Liver (tissue), 9 donors: ENCODE results near the gene WFDC6. TPM values are rescaled to one million over a fixed set of nuclear protein-coding genes. Genes with fewer than 3 reads are reported as not detected.

Experiments
- DNase-seq: peaks from one replicate; pipeline ENCODE4 v3.0.0-alpha.2; 2017; ENCODE audit warnings: low spot score
- H3K27ac ChIP-seq, 2 donors: one replicate each; pipeline ENCODE4 v1.7.0; 2013; ENCODE audit warnings: inconsistent platforms in 2 of 2, low read length in 2 of 2, control low read depth in 1 of 2, low read depth in 1 of 2, mild to moderate bottlenecking in 1 of 2
- H3K27me3 ChIP-seq, 4 donors: one replicate each; pipeline versions ENCODE4 v1.6.1 to v1.7.0; 2013; ENCODE audit warnings: low read length in 3 of 4, inconsistent platforms in 1 of 4, mild to moderate bottlenecking in 1 of 4, moderate library complexity in 1 of 4; ENCODE audit not compliant: control insufficient read depth in 4 of 4, insufficient read depth in 4 of 4
- H3K36me3 ChIP-seq, 4 donors: one replicate each; pipeline versions ENCODE4 v1.6.1 to v1.7.0; 2013; ENCODE audit warnings: low read length in 3 of 4, mild to moderate bottlenecking in 3 of 4, low read depth in 1 of 4, moderate library complexity in 1 of 4; ENCODE audit not compliant: control insufficient read depth in 4 of 4, insufficient read depth in 3 of 4
- H3K4me1 ChIP-seq, 4 donors: one replicate each; pipeline versions ENCODE4 v1.6.1 to v1.7.0; 2013; ENCODE audit warnings: low read length in 3 of 4, mild to moderate bottlenecking in 3 of 4, moderate library complexity in 1 of 4; ENCODE audit not compliant: control insufficient read depth in 4 of 4, insufficient read depth in 4 of 4
- H3K4me3 ChIP-seq, 3 donors: one replicate each; pipeline versions ENCODE4 v1.6.1 to v1.7.0; 2013; ENCODE audit warnings: low read length in 3 of 3, control low read depth in 1 of 3, low read depth in 1 of 3, mild to moderate bottlenecking in 1 of 3
- H3K9ac ChIP-seq, 2 donors: one replicate each; pipeline ENCODE4 v1.7.0; 2013; ENCODE audit warnings: low read length in 2 of 2, mild to moderate bottlenecking in 2 of 2, moderate library complexity in 2 of 2, control low read depth in 1 of 2, low read depth in 1 of 2
- H3K9me3 ChIP-seq, 4 donors: one replicate each; pipeline versions ENCODE4 v1.6.1 to v1.7.0; 2013; ENCODE audit warnings: low read length in 3 of 4; ENCODE audit not compliant: control insufficient read depth in 4 of 4
- EGR1 ChIP-seq, 2 donors: IDR thresholded peaks; 2 replicates each; pipeline ENCODE4 v1.6.1; 2016 to 2018; ENCODE audit warnings: antibody characterized with exemption in 2 of 2, low read depth in 2 of 2
- FOXA1 ChIP-seq: IDR thresholded peaks from 2 replicates; pipeline ENCODE4 v1.6.1; 2016; ENCODE audit warnings: antibody characterized with exemption
- HNF4A ChIP-seq, 2 donors: conservative IDR thresholded peaks; 2 replicates each; pipeline ENCODE4 v1.6.1; 2016; ENCODE audit warnings: antibody characterized with exemption in 2 of 2, mild to moderate bottlenecking in 2 of 2
- HNF4G ChIP-seq: IDR thresholded peaks from 2 replicates; pipeline ENCODE4 v1.6.1; 2016; ENCODE audit warnings: antibody characterized with exemption
- JUND ChIP-seq, 2 donors: IDR thresholded peaks; 2 replicates each; pipeline ENCODE4 v1.6.1; 2016; ENCODE audit warnings: antibody characterized with exemption in 2 of 2
- MAX ChIP-seq: IDR thresholded peaks from 2 replicates; pipeline ENCODE4 v1.6.1; 2016; ENCODE audit warnings: antibody characterized with exemption
- REST ChIP-seq: IDR thresholded peaks from 2 replicates; pipeline ENCODE4 v1.6.1; 2016; ENCODE audit warnings: antibody characterized with exemption, mild to moderate bottlenecking
- RXRA ChIP-seq, 2 donors: IDR thresholded peaks; 2 replicates each; pipeline ENCODE4 v1.6.1; 2017 to 2018; ENCODE audit warnings: antibody characterized with exemption in 2 of 2, mild to moderate bottlenecking in 1 of 2
- SP1 ChIP-seq: IDR thresholded peaks from 2 replicates; pipeline ENCODE4 v1.6.1; 2018; ENCODE audit warnings: antibody characterized with exemption, mild to moderate bottlenecking
- TAF1 ChIP-seq: conservative IDR thresholded peaks from 2 replicates; pipeline ENCODE4 v1.6.1; 2016; ENCODE audit warnings: antibody characterized with exemption, mild to moderate bottlenecking
- YY1 ChIP-seq: IDR thresholded peaks from 2 replicates; pipeline ENCODE4 v1.6.1; 2016; ENCODE audit warnings: antibody characterized with exemption, mild to moderate bottlenecking
- WGBS: extraction: QIAGEN DNeasy Blood & Tissue Kit; methylation state at CpG from one replicate; pipeline ENCODE4 v1.1.7; 2013; 5-methylcytosine and 5-hydroxymethylcytosine counted together
- polyA plus RNA-seq, 2 donors: library from polyadenylated mRNA; stranded (reverse) in 1 of 2; unstranded in 1 of 2; fragments of 200-250 nt in 1 of 2; fragments of >200 nt in 1 of 2; fragmentation: Nextera tagmentation in 1 of 2; extraction: Ambion mirVana in 1 of 2; gene quantifications; one replicate each; pipeline versions ENCODE4 v1.2.1 to v1.2.3, GENCODE V29; 2013 to 2015
- total RNA-seq, 2 donors: library from RNA; depleted of rRNA; stranded (reverse); fragments of >200 nt; gene quantifications; one replicate each; pipeline ENCODE4 v1.2.3, GENCODE V29; 2014
- TF ChIP-seq, protein P1 (sequence below): IDR thresholded peaks from 2 replicates; pipeline ENCODE4 v1.6.1; 2016; ENCODE audit warnings: antibody characterized with exemption
- TF ChIP-seq, protein P2 (sequence below): fragments of 150-350 bp; IDR thresholded peaks from 2 replicates; pipeline ENCODE4 v1.5.1; 2017; ENCODE audit warnings: improper control_type of control experiment, low read depth, low read length; ENCODE audit not compliant: missing input control
- TF ChIP-seq, protein P3 (sequence below): IDR thresholded peaks from 2 replicates; pipeline ENCODE4 v1.6.1; 2016; ENCODE audit warnings: antibody characterized with exemption
- donor health status: healthy.
- donor health status: healthy.
- donor health status: healthy.
- donor health status: healthy.
- donor health status: healthy.

The WFDC6 gene
- total and polyA plus RNA-seq, 4 donors: not detected

GRCh38 chr20:45548410-45548809 lies 9.1 kb upstream of the WFDC6 start:
- H3K4me1 ChIP-seq: no peaks in the 10 kb centered on the region
- DNase-seq: no peak
- H3K27me3 ChIP-seq: peaks cover 0 to 4% (median 0%) of the 10 kb centered on the region in 4 donors
- no peaks in the 10 kb centered on the region for H3K9me3 ChIP-seq
- 85% methylated on average over 7 of the region's 7 CpGs for WGBS
- H3K4me3 ChIP-seq: no peak overlapping the region
- TF ChIP-seq MAX (no peak), EGR1 (IDR thresholded peaks at IDR 0.05; ENCODE audit: low read depth in 2 of 2) (no peak), HNF4A (conservative IDR thresholded peaks at IDR 0.05) (no peak), RXRA (IDR thresholded peaks at IDR 0.05) (no peak), HNF4G (no peak), YY1 (no peak)
- TF ChIP-seq, protein P1, sequence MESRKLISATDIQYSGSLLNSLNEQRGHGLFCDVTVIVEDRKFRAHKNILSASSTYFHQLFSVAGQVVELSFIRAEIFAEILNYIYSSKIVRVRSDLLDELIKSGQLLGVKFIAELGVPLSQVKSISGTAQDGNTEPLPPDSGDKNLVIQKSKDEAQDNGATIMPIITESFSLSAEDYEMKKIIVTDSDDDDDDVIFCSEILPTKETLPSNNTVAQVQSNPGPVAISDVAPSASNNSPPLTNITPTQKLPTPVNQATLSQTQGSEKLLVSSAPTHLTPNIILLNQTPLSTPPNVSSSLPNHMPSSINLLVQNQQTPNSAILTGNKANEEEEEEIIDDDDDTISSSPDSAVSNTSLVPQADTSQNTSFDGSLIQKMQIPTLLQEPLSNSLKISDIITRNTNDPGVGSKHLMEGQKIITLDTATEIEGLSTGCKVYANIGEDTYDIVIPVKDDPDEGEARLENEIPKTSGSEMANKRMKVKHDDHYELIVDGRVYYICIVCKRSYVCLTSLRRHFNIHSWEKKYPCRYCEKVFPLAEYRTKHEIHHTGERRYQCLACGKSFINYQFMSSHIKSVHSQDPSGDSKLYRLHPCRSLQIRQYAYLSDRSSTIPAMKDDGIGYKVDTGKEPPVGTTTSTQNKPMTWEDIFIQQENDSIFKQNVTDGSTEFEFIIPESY: no peak
- no peak overlapping the region for H3K27ac ChIP-seq
- no peaks in the 10 kb centered on the region for H3K36me3 ChIP-seq
- no peak overlapping the region for H3K9ac ChIP-seq

DNA sequence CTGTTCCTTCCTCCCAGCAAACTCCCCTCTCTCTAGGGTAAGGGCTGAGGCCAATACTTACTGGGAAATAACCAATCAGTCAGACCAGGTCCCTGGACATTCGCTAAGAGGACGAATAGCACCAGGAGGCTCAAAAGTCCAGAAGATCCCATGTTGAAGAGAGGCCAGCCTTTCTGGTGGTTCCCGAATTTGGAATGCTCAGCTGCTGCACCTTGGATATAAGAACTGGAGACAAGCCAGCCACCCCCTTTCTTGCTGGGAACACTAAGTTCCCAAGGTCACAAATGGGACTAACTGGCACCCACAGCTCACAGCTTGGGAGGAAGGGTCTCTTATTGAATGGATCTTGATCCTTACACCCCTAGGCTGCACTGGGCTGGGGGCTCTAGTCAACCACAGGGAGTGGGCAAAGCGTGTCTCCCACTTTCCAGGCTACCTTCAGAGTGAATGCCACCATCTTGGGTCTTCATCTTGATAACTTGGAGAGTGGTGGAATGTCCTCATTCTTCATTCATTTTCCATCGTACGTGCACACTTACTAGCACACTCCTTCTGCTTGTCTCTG lies 8.0 kb upstream of the WFDC6 start, which contains the start of gene EPPIN:
EPPIN (minus strand) TSS at position 196 of the 565 bp plus-strand sequence; CDS start at position 152, 44 bp downstream.
- no peaks in the 10 kb centered on the region for H3K9me3 ChIP-seq
- WGBS: 80% methylated on average over 6 of the region's 6 CpGs
- H3K9ac ChIP-seq: no peak within 1 kb of the TSS
- no peak for TF ChIP-seq REST
- TF ChIP-seq HNF4G: no peak
- TF ChIP-seq RXRA (IDR thresholded peaks at IDR 0.05): no peak
- TF ChIP-seq, protein P2, sequence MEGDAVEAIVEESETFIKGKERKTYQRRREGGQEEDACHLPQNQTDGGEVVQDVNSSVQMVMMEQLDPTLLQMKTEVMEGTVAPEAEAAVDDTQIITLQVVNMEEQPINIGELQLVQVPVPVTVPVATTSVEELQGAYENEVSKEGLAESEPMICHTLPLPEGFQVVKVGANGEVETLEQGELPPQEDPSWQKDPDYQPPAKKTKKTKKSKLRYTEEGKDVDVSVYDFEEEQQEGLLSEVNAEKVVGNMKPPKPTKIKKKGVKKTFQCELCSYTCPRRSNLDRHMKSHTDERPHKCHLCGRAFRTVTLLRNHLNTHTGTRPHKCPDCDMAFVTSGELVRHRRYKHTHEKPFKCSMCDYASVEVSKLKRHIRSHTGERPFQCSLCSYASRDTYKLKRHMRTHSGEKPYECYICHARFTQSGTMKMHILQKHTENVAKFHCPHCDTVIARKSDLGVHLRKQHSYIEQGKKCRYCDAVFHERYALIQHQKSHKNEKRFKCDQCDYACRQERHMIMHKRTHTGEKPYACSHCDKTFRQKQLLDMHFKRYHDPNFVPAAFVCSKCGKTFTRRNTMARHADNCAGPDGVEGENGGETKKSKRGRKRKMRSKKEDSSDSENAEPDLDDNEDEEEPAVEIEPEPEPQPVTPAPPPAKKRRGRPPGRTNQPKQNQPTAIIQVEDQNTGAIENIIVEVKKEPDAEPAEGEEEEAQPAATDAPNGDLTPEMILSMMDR: no peak
- no peak for TF ChIP-seq JUND (IDR thresholded peaks at IDR 0.05)
- TF ChIP-seq, protein P1: no peak
- TF ChIP-seq SP1: no peak
- no peak for TF ChIP-seq FOXA1
- TF ChIP-seq TAF1: no peak
- TF ChIP-seq, protein P3, sequence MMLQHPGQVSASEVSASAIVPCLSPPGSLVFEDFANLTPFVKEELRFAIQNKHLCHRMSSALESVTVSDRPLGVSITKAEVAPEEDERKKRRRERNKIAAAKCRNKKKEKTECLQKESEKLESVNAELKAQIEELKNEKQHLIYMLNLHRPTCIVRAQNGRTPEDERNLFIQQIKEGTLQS: no peak
- DNase-seq: no peak
- H3K27me3 ChIP-seq: peaks cover 0 to 4% (median 0%) of the 10 kb centered on the region in 4 donors
- H3K4me3 ChIP-seq: no peak within 1 kb of the TSS
- H3K4me1 ChIP-seq: no peaks in the 10 kb centered on the region
- H3K27ac ChIP-seq: no peak within 1 kb of the TSS
- no peaks in the 10 kb centered on the region for H3K36me3 ChIP-seq
